GM21360 (cell line): Measurements from ENCODE around the gene VAC14.

Source experiments
- ATAC-seq: cut with Tn5 transposase; IDR thresholded peaks from one replicate; pipeline ENCODE4 v1.9.1; 2021; ENCODE audit warnings: mild to moderate bottlenecking, moderate library complexity; ENCODE audit not compliant: unreplicated experiment

Gene VAC14

GRCh38 chr16:70665113-70665694 lies 135.8 kb downstream of the VAC14 start:
- no peak for ATAC-seq

DNA sequence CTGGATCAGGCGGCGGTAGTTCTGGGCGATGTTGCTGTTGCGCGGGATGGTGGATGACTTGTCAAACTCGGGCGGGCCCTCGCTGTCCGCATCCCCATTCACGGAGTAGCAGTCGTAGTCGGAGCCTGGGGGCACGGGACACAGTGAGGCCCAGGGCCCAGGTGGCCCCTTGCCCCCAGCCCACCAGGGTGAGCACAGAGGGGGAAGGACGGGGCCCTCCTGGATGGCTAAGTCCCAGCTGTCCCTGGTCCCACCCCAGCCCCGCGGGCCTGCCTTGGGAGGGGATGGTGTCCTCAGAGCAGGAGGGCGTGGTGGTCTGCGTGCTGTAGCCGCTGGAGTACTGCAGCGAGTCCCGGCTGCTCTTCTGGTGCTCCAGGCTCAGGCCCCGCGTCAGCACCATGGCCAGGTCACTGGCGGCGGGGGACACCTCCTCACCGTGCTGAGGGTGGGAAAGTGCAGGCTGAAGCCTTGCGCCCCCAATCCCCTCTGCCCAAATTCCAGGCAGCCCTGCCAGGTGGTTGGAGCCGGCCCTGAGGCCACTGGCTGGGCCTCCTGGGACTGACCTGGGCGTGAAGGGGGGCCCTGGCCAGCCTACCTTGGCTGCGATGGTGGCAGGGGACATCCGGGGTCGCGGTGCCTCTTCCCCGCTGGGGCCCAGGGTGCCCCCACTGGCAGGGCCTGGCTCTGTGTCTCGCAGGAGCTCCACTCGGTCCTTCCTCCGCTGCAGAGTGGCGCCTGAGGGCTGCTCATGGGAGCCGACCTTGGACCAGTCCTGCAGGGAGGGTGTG lies 136.4 kb downstream of the VAC14 start:
- no peak for ATAC-seq

- no peak for ATAC-seq
Measured at GRCh38 chr16:70663524-70664324, 137.2 kb downstream of the VAC14 start.

DNA sequence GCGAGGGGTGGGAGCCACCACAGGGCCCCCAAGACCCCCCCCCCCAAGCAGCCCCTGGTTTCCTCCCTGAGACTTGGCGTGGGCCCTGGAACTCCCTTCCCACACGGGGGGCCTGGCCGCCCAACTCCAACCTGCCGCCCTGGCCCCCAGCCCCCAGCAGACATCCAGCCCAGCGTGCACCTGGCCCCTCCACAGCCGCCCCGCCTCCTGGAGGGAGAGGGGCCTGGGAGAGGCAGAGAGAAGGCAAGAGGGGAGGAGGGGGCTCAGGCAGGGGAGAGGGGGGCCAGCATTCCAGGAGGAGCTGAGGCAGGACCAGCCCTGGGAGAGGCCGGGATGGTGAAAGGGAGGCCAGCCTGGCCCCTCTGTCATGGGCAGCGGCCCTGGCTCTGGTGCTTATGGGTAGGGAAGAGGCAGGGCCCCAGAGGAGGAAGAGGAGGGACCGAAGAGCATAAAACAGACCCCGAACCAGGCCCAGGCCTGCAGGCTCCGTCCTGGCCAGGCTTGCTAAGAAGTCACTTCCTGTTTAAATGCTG lies 137.9 kb downstream of the VAC14 start:
- ATAC-seq: no peak

- ATAC-seq: no peak
Measured at GRCh38 chr16:70661918-70662641, 138.9 kb downstream of the VAC14 start.

DNA sequence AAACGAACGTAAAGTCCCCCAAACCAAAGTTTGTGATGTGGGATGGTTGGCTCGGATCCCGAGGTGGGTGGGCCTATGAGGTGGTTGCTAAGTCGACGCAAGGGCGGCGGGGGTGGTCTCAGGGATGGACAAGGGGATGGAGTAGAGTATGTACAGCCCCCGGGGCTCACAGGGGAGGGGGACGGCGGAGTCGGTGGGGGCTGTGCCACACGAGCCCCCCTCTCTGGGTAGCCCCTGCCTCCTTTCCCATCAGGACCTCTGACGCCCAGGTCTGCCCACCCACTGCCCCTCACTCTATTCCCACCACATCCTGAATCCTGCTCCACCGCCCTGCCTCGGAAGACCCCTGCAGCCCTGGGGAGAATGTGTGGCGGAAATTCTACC lies 139.4 kb downstream of the VAC14 start:
- ATAC-seq: no peak

DNA sequence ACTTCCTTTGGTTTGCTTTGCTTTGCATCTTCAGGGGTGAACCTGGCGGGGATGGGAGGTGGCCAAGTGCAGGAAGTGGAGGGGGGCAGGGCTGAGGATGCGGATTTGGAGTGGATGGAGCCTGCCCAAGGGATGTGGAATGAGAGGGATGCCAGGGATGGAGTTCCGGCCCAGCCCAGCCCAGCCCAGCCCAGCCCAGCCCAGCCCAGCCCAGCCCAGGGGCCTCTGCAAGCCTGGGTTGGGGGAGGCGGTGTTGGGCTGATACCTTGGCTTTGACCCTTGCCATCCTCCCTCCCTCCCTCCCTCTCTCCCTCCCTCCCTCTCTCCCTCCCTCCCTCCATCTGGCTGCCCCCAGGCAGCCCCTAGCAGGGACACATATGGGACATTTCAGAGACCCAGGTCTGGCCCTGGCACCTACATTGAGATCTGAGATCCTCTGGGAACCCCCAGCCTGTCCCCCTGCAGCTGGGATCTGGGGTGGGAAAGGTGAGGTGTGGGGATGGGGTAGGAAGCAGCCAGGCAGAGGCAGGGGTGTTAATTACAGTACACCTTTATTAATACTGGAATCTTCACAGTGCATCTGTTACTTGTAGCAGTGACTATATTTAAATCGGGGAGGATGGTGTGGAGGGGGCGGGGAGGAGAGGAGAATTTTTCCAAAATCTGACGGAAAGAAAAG lies 140.1 kb downstream of the VAC14 start:
- no peak for ATAC-seq

- no peak for ATAC-seq
Measured at GRCh38 chr16:70659953-70660671, 140.8 kb downstream of the VAC14 start.

GRCh38 chr16:70659546-70659945 lies 141.4 kb downstream of the VAC14 start:
- no peak for ATAC-seq

DNA sequence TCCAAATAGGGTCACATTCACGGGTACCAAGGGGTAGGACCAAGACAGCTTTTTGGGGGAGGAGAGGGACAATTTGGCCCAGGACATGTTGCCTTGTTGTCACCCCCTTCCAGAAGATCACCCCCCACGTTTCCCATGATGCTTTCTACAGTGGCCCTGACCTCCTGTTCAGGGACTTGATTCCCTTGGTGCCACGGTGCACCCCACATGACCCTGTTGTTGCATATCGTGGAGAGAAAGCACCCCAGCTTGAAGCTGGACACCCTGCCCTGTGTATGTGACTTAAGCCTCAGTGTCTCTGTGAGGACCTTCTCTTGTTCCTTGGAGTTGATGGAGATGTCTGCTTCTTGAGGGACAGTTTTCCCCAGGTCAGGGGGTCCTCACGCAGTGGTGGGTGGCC lies 142.0 kb downstream of the VAC14 start:
- ATAC-seq: no peak

DNA sequence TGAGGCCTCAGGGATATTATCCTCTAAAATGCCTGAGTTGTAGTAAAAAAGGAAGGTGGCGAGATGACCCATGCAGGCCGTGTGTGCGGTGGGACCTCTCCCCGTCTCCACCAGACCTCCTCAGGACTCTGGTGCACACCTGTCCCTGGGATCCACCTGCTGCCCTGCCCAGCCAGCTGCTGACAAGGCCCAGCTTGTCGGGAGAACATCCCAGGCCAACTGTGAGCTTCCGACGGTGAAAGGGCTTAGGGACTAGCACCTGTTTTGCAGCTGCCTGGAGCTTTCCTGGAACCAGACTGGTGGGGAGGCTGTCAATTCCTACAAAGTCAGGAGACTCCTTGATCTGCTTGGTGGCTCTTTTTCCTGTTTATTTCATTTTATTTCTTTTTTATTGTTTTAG lies 143.0 kb downstream of the VAC14 start:
- ATAC-seq: no peak

DNA sequence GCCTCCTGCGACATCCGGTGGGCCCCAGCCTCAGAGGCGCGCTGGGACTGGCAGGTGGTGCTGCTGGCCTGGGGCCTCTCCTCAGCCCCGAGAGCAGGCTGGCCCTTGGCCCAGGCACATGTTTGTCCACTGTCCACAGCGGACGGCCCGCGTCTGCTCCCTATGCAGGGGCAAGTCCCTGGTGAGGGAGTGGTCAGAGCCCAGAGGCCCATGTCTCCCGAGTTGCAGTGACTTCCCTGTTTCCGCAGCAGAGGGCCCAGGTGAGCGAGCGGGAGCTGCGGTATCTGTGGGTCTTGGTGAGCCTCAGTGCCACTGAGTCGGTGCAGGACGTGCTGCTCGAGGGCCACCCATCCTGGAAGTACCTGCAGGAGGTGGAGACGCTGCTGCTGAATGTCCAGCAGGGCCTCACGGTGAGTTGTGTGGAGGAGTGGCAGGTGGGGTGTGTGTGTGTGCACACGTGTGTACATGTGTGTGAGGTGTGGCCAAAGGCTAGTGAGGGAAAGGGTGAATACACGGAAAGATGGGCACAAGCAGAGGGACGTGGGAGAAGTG lies 144.2 kb downstream of the VAC14 start:
- no peak for ATAC-seq

DNA sequence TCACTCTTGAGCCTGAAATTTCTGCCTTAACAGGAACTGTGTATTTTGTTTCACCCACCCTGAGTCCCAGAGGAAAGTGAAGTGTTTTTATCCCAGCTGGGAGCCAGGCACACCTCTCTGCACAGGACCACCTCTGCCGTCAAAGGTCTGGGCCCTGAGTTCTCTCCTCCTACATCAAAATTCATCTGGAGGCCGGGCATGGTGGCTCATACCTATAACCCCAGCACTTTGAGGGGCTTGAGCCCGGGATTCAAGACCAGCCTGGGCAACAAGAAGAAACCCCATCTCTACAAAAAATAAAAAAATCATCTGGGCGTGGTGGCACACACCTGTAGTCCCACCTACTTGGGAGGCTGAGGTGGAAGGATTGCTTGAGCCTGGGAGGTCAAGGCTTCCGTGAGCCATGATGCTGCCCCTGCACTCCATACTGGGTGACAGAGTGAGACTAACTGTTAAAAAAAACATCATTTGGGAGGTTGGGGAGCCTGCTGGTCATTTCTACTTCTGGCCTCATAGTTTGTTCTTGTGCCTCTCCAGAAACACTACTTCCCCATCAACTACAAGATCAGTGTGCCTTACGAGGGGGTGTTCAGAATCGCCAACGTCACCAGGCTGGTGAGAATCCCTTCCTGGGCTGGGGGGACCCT lies 144.8 kb downstream of the VAC14 start:
- no peak for ATAC-seq

GRCh38 chr16:70653809-70654771 lies 146.9 kb downstream of the VAC14 start:
- no peak for ATAC-seq

- ATAC-seq: no peak
Measured at GRCh38 chr16:70653406-70653805, 147.6 kb downstream of the VAC14 start.

GRCh38 chr16:70652322-70652721 lies 148.6 kb downstream of the VAC14 start:
- no peak for ATAC-seq

GRCh38 chr16:70651524-70651923 lies 149.4 kb downstream of the VAC14 start:
- ATAC-seq: no peak

DNA sequence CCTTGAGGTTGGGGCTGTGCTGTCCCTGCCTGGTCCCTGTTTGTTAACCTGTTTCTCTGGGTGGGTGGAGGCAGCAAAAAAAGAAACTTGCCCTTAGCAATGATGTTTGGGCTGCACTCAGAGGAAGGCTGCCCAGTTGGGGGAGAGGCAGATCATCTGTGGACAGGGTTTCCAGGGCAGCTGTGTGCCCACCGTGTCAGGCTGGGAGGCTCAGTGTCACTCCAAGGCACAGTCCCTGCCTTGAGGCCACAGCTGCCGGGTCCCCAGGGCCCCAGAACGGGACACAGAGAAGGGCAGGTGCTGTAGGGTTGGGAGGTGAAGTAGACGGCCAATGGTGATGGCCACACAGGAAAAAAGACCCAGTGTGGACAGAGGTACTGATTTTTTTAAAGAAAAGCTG lies 150.7 kb downstream of the VAC14 start:
- no peak for ATAC-seq
